Mucosa of descending colon (tissue), 3 donors: ENCODE data around the gene ADAM12. TPM values are rescaled to one million over a fixed set of nuclear protein-coding genes. Genes with fewer than 3 reads are reported as not detected.

Experiments used
- ATAC-seq: fragments of 200-7000 bp; cut with Tn5 transposase; one replicate; pipeline ENCODE4 v1.9.1; 2020; ENCODE audit warnings: mild to moderate bottlenecking, moderate library complexity
- DNase-seq, 3 donors: peaks; one replicate each; pipeline ENCODE4 v3.0.0-alpha.2; 2020
- H3K36me3 ChIP-seq: fragments of 200-600 bp; one replicate; pipeline ENCODE4 v1.8.0; 2021; ENCODE audit warnings: low read depth, mild to moderate bottlenecking
- H3K4me1 ChIP-seq: fragments of 200-600 bp; one replicate; pipeline ENCODE4 v1.8.0; 2021; ENCODE audit warnings: low read depth, mild to moderate bottlenecking
- H3K4me3 ChIP-seq: fragments of 200-600 bp; one replicate; pipeline ENCODE4 v1.8.0; 2021; ENCODE audit warnings: mild to moderate bottlenecking
- H3K9me3 ChIP-seq: fragments of 200-600 bp; one replicate; pipeline ENCODE4 v1.8.0; 2021; ENCODE audit warnings: mild to moderate bottlenecking
- intact Hi-C, 2 donors: fragments of 100-400 bp; cut with DNase I in 1 of 2; cut with micrococcal nuclease in 1 of 2; formaldehyde crosslinking; loops; one replicate each; pipeline versions ENCODE4 v1.11.0 to v1.11.1; 2022; cut with DNase I, micrococcal nuclease
- total RNA-seq, 3 donors: library from RNA; stranded (reverse); fragmentation: NEBNext Ultra II Directional in 2 of 3; extraction: Animal tissue kit (Norgen Biotek cat#: 25700) in 2 of 3; gene quantifications; one replicate each; pipeline versions ENCODE4 v1.2.1 to v1.2.4, GENCODE V29; 2021 to 2023
- TF ChIP-seq, protein P1 (sequence below): fragments of 200-600 bp; IDR thresholded peaks from one replicate; pipeline ENCODE4 v1.8.0; 2022; ENCODE audit warnings: antibody characterized with exemption, mild to moderate bottlenecking
- donor health status: DM: no; HTN: no; CAD: no; lungs with moderate emphysema.
- donor health status: DM: no; HTN: no; CAD: no.
- donor health status: DM: no; HTN: yes; CAD: no.

The ADAM12 gene
- total RNA-seq, 3 donors from 2014 or later, result 0.20 to 0.89 (median 0.66) TPM

GRCh38 chr10:126253611-126253998, 134.7 kb downstream of the ADAM12 start:
- no peaks in the 10 kb centered on the region for H3K36me3 ChIP-seq
- ATAC-seq, result peak; percentile 11

DNA sequence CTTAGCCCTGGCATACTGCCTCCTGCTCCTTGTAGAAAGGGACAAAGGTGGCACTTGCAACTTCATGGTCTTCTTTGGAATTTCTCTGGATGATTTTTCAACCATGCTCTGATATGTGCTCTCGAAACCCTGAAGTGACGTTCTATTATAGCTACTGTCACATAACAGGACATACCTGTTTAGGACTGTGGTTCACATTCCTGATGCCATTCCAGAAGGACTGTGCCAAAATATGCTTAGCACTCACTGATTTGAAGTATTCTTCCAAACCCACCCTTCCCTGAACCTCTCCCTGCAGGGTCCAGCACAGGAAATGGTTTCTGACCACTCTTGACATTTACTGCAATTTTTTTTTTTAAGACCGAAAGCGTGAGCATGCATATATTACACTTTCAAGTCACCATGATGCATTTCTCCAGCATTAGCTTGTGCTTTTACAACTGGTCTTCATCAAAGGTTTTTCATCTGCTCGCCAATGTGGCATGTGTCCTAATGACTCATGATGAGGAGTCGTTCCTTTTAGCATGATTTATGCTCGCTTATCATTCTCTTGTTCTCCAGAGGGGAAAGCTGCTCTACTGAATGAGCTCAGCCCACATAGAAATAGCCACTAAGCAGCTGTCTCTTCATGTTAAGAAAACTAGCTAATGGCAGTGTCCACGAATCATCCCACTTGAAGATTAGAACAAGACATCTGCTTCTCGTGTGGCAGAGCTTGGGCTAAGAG, 135.2 kb downstream of the ADAM12 start:
- TF ChIP-seq, protein P1, sequence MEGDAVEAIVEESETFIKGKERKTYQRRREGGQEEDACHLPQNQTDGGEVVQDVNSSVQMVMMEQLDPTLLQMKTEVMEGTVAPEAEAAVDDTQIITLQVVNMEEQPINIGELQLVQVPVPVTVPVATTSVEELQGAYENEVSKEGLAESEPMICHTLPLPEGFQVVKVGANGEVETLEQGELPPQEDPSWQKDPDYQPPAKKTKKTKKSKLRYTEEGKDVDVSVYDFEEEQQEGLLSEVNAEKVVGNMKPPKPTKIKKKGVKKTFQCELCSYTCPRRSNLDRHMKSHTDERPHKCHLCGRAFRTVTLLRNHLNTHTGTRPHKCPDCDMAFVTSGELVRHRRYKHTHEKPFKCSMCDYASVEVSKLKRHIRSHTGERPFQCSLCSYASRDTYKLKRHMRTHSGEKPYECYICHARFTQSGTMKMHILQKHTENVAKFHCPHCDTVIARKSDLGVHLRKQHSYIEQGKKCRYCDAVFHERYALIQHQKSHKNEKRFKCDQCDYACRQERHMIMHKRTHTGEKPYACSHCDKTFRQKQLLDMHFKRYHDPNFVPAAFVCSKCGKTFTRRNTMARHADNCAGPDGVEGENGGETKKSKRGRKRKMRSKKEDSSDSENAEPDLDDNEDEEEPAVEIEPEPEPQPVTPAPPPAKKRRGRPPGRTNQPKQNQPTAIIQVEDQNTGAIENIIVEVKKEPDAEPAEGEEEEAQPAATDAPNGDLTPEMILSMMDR, result no peak
- Histone ChIP-seq H3K9me3 (no peaks in the 10 kb centered on the region), H3K4me1 (no peaks in the 10 kb centered on the region), H3K4me3 (no peak overlapping the region), H3K36me3 (no peaks in the 10 kb centered on the region)
- ATAC-seq, result peak; percentile 30
- intact Hi-C loops, result no loop called here
- DNase-seq, result peak in 1 of 3 donors; percentile 17

More at GRCh38 chr10:126253611-126253998, 134.7 kb downstream of the ADAM12 start:
- H3K9me3 ChIP-seq, result no peaks in the 10 kb centered on the region
- intact Hi-C loops, result no loop called here
- H3K4me3 ChIP-seq, result no peak overlapping the region
- TF ChIP-seq, protein P1, result no peak
- H3K4me1 ChIP-seq, result no peaks in the 10 kb centered on the region
- DNase-seq, result no peak

GRCh38 chr10:126251778-126252407, 136.4 kb downstream of the ADAM12 start:
- H3K4me1 ChIP-seq, result no peaks in the 10 kb centered on the region
- no peaks in the 10 kb centered on the region for H3K36me3 ChIP-seq
- H3K9me3 ChIP-seq, result no peaks in the 10 kb centered on the region
- H3K4me3 ChIP-seq, result no peak overlapping the region
- DNase-seq (no peak), ATAC-seq (no peak)
- intact Hi-C loops, result no loop called here
- TF ChIP-seq, protein P1, result no peak

DNA sequence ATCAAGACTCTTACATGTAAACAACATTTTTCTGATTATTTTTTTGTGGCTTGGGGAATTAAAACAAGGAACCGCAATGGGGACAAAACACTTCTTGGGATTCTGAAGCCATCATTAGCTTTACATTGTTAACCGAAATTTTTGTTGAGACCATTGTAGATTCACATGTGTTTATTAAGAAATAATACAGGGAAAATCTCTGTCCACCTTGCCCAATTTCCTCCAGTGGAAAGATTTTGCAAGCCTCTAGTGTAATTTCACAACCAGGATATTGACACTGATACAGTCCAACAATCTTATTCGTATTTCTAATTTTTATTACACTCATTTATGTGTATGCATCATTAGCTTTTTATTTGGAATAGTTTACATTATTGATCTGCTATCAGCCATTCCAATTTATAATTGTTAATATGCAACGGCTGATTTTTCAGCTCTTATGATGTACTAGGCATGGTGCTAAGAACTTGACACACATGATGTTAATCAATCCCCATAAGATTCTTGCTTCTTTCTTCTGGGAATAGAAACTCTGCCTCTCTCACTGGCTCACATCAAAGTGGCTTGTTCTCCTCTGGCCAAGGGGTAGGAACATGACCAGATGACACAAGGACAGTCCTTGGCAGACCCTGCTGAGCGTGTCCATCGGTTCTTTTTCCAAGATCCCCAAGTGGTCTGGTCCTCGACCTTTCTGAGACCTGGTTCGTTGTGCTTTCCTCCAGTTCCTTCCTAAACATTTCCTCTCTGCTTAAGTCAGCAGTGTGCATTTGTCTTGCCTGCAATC, 137.6 kb downstream of the ADAM12 start:
- ATAC-seq, result no peak
- Histone ChIP-seq H3K4me1 (no peaks in the 10 kb centered on the region), H3K36me3 (no peaks in the 10 kb centered on the region), H3K9me3 (no peaks in the 10 kb centered on the region), H3K4me3 (no peak overlapping the region)
- intact Hi-C loops, result no loop called here
- TF ChIP-seq, protein P1, result no peak
- DNase-seq, result no peak

DNA sequence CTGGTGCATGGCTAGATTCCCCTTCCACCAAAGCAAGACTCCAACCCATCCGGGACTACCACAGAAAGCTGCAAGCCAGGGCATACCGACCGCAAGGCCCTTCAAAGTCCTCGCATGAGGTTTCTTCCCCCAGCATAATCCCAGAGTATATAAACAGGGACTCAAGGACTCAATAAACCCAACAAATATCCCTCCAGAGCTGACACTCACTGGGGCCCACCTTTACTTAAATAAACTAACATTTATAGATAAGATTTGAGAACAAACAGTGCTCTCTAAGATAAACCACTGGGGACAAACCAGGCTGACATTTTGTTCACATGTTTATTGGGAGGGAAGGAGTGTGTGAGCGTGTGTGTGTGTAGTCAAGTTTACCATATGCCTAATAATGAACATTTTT, 138.2 kb downstream of the ADAM12 start:
- DNase-seq, result no peak
- Histone ChIP-seq H3K36me3 (no peaks in the 10 kb centered on the region), H3K4me1 (no peaks in the 10 kb centered on the region), H3K9me3 (no peaks in the 10 kb centered on the region), H3K4me3 (no peak overlapping the region)
- no peak for ATAC-seq
- TF ChIP-seq, protein P1, result no peak
- intact Hi-C loops, result no loop called here
